ENCODE measurements around the gene SIRT3.
"Not testable (repeated sequence)": the region's sequence is repeated elsewhere in the genome, so short reads cannot be mapped to it uniquely, and the experiment has no call there.

The SIRT3 gene

DNA sequence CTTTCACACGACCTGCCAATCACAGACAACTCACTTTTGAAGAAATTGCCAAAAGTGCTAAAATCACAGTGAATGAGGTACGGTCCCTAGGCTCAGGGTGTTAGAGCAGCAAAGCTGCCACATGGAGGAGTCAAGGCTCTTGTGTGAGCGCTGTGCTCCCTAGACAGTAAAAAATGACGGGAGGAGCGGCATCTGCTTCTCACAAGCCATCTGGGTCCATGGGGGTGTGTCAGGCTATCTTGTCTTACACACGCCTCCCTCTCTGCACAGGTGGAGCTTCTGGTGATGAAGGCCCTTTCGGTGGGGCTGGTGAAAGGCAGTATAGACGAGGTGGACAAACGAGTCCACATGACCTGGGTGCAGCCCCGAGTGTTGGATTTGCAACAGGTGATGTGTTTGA, 15.4 kb upstream of the SIRT3 start:
- Histone ChIP-seq H3K4me3 (ENCODE audit: low read length) (no peak overlapping the region), H3K27me3 (ENCODE audit: control insufficient read depth, insufficient read depth, low read length) (no peaks in the 10 kb centered on the region), H3K9me3 (replicated peaks; ENCODE audit: low read length) (no peaks in the 10 kb centered on the region), H3K36me3 (ENCODE audit: insufficient read depth, low read length) (peaks cover 64% of the 10 kb centered on the region), H3K4me2 (ENCODE audit: low read length) (no peak overlapping the region), H3K4me1 (ENCODE audit: control insufficient read depth, insufficient read depth, low read length) (no peaks in the 10 kb centered on the region), H3K9ac (ENCODE audit: low read depth, low read length) (no peak overlapping the region)

DNA sequence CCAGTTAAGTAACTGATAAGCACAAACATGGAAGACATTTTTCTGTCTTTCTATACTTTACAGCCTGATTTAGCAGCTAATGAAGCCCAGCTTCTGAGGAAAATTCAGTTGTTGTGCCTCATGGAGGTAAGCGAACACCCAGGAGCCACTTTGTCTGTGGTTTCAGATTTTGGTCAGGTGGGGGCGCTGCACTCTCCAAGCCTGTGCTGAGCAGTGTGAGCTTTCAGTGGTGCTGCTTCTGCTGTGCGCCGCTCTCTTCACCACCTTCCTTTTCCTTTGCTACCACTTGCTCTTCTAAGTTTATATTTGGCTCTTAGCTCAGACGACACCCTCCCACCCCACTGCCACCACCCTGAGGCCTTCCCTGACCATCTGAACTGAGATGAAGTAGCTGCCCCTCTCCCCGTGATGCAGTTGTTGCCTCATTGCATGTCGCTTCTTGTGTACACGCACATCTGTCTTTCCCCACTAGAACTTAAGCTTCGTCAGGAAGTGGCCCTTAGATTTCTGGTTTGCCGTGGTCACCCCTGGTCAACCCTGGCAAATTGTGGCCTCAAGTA, 14.7 kb upstream of the SIRT3 start:
- Histone ChIP-seq H3K4me1 (ENCODE audit: control insufficient read depth, insufficient read depth, low read length) (no peaks in the 10 kb centered on the region), H3K27me3 (ENCODE audit: control insufficient read depth, insufficient read depth, low read length) (no peaks in the 10 kb centered on the region), H3K4me3 (ENCODE audit: low read length) (no peak overlapping the region), H3K4me2 (ENCODE audit: low read length) (no peak overlapping the region), H3K36me3 (ENCODE audit: insufficient read depth, low read length) (peaks cover 71% of the 10 kb centered on the region), H3K9me3 (replicated peaks; ENCODE audit: low read length) (no peaks in the 10 kb centered on the region), H3K9ac (ENCODE audit: low read depth, low read length) (no peak overlapping the region)

DNA sequence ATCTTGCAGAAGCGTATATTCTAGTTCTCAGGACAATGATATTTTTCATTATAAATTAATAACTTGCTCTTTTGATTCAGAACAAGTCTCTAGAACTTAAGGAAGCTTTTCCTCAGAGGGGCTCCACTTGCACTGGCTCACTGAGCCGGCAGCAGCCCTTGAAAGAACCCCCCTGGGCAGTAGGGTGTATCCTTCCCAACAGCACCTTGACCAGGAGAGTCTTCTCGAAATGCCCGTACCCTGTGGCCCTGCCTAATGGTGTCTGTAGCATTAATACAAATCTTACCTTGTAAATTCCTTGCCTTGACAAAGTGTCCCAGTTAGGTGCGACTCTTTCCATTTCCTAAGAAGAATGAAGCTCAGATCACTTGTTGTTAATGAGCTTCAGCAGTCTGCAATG, 14.1 kb upstream of the SIRT3 start:
- Histone ChIP-seq H3K36me3 (ENCODE audit: insufficient read depth, low read length) (peaks cover 76% of the 10 kb centered on the region), H3K27me3 (ENCODE audit: control insufficient read depth, insufficient read depth, low read length) (no peaks in the 10 kb centered on the region), H3K4me1 (ENCODE audit: control insufficient read depth, insufficient read depth, low read length) (no peaks in the 10 kb centered on the region), H3K9ac (ENCODE audit: low read depth, low read length) (no peak overlapping the region), H3K4me3 (ENCODE audit: low read length) (no peak overlapping the region), H3K9me3 (replicated peaks; ENCODE audit: low read length) (no peaks in the 10 kb centered on the region), H3K4me2 (ENCODE audit: low read length) (no peak overlapping the region)

DNA sequence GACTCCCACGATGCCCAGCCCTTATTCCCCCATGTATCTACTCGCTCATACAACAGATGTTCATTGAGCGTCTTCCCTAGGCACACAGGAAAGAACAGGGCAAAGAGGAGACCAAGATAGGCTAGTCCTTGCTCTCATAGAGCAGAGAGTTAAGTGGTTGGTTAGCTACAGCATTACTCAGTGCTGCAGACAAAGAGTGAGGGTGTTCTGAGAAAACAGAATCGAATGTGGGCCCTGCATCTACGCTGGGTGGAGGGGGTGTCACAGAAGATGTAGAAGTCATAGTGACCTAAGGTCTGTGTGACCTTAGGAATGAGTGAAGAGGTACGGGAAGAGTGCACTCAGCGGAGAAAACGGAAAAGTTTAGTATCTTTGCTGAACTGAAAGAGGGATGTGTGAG, 12.9 kb upstream of the SIRT3 start:
- Histone ChIP-seq H3K9me3 (replicated peaks; ENCODE audit: low read length) (no peaks in the 10 kb centered on the region), H3K4me3 (ENCODE audit: low read length) (no peak overlapping the region), H3K36me3 (ENCODE audit: insufficient read depth, low read length) (peaks cover 85% of the 10 kb centered on the region), H3K4me1 (ENCODE audit: control insufficient read depth, insufficient read depth, low read length) (no peaks in the 10 kb centered on the region), H3K9ac (ENCODE audit: low read depth, low read length) (no peak overlapping the region), H3K4me2 (ENCODE audit: low read length) (no peak overlapping the region), H3K27me3 (ENCODE audit: control insufficient read depth, insufficient read depth, low read length) (no peaks in the 10 kb centered on the region)

DNA sequence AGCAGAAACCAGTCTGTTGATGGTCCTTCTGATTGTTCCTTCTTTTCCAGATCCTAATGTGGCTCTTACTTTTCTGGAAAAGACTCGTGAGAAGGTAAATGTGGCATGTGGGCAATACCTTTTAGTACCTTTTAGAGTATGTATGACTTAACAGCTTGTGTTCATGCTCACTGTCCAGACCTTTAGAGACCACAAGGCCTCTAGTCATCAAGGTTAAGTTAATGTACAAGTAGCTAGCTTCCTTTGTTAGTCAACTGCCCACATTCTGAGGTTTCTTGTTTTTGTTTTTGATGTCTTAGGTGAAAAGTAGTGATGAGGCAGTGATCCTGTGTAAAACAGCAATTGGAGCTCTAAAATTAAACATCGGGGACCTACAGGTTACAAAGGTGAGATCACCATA, 8.2 kb upstream of the SIRT3 start:
- no peak overlapping the region for H3K4me3 ChIP-seq (ENCODE audit: low read length)
- no peaks in the 10 kb centered on the region for H3K4me1 ChIP-seq (ENCODE audit: control insufficient read depth, insufficient read depth, low read length)
- no peaks in the 10 kb centered on the region for H3K27me3 ChIP-seq (ENCODE audit: control insufficient read depth, insufficient read depth, low read length)
- H3K9ac ChIP-seq (ENCODE audit: low read depth, low read length): no peak overlapping the region
- peaks cover 77% of the 10 kb centered on the region for H3K36me3 ChIP-seq (ENCODE audit: insufficient read depth, low read length)
- no peaks in the 10 kb centered on the region for H3K9me3 ChIP-seq (replicated peaks; ENCODE audit: low read length)
- H3K4me2 ChIP-seq (ENCODE audit: low read length): no peak overlapping the region

DNA sequence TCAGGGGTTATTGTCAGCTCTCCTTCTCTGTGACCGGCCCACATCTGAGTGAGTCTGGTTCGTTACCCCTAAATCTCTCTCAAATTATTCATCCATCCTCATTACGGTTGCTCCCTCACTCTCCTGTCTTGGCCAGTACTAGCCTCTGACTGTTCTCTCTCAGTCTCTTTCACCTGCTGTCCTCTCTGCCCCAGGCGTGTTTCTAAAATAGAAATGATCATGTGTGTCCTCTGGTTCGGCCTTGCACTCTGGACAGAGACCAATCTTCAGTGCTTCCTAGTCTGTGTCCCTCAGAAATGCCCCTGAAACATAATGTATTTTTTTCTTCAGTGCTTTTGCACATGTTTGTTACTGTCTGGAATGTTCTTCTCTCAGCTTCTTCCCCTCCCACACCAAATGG, 5.5 kb upstream of the SIRT3 start:
- H3K4me3 ChIP-seq (ENCODE audit: low read length): no peak overlapping the region
- no peaks in the 10 kb centered on the region for H3K27me3 ChIP-seq (ENCODE audit: control insufficient read depth, insufficient read depth, low read length)
- H3K4me2 ChIP-seq (ENCODE audit: low read length): no peak overlapping the region
- H3K36me3 ChIP-seq (ENCODE audit: insufficient read depth, low read length): peaks cover 59% of the 10 kb centered on the region
- no peaks in the 10 kb centered on the region for H3K9me3 ChIP-seq (replicated peaks; ENCODE audit: low read length)
- peaks cover 8% of the 10 kb centered on the region for H3K4me1 ChIP-seq (ENCODE audit: control insufficient read depth, insufficient read depth, low read length)
- no peak overlapping the region for H3K9ac ChIP-seq (ENCODE audit: low read depth, low read length)

DNA sequence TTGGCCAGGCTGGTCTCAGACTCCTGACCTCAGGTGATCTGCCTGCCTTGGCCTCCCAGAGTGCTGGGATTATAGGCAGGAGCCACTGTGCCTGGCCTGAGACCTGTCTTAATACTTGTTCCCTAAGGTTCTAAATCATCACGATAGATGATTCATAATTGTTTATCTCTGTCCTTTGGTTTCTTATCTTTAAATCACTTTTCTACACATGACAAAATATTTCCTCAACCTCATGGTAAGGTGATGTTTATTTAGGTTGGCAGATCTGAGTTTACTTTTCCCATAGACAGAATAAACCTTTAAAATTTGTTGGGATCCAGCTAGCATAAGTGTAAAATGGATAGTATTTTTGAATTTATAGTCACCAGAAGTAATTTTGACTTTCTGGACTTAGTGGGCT, 4.2 kb upstream of the SIRT3 start:
- Histone ChIP-seq H3K4me1 (ENCODE audit: control insufficient read depth, insufficient read depth, low read length) (peaks cover 12% of the 10 kb centered on the region), H3K4me2 (ENCODE audit: low read length) (no peak overlapping the region), H3K27me3 (ENCODE audit: control insufficient read depth, insufficient read depth, low read length) (no peaks in the 10 kb centered on the region), H3K36me3 (ENCODE audit: insufficient read depth, low read length) (peaks cover 47% of the 10 kb centered on the region), H3K9me3 (replicated peaks; ENCODE audit: low read length) (no peaks in the 10 kb centered on the region), H3K4me3 (ENCODE audit: low read length) (no peak overlapping the region), H3K9ac (ENCODE audit: low read depth, low read length) (no peak overlapping the region)

DNA sequence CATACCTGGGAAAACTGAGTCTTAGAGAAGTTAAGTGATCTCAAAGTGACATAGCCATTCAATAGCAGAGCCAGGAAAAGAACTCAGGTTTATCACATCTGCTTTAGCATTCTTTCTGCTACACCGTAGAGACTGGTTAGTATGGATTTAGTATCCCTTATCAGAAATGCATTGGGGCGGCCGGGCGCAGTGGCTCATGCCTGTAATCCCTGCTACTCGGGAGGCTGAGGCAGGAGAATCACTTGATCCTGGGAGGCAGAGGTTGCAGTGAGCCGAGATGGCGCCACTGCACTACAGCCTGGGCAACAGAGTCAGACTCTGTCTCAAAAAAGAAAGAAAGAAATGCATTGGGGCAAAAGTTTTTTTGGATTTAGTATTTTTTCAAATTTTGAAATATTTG, 2.2 kb upstream of the SIRT3 start:
- H3K27me3 ChIP-seq (ENCODE audit: control insufficient read depth, insufficient read depth, low read length); H3K4me3 ChIP-seq (ENCODE audit: low read length); H3K9me3 ChIP-seq (replicated peaks; ENCODE audit: low read length): not testable (repeated sequence)
- peaks cover 15% of the 10 kb centered on the region for H3K4me1 ChIP-seq (ENCODE audit: control insufficient read depth, insufficient read depth, low read length)
- peak overlapping the region; percentile 99 for H3K4me2 ChIP-seq (ENCODE audit: low read length)
- H3K36me3 ChIP-seq (ENCODE audit: insufficient read depth, low read length): peaks cover 30% of the 10 kb centered on the region
- H3K9ac ChIP-seq (ENCODE audit: low read depth, low read length): peak overlapping the region; percentile 96

DNA sequence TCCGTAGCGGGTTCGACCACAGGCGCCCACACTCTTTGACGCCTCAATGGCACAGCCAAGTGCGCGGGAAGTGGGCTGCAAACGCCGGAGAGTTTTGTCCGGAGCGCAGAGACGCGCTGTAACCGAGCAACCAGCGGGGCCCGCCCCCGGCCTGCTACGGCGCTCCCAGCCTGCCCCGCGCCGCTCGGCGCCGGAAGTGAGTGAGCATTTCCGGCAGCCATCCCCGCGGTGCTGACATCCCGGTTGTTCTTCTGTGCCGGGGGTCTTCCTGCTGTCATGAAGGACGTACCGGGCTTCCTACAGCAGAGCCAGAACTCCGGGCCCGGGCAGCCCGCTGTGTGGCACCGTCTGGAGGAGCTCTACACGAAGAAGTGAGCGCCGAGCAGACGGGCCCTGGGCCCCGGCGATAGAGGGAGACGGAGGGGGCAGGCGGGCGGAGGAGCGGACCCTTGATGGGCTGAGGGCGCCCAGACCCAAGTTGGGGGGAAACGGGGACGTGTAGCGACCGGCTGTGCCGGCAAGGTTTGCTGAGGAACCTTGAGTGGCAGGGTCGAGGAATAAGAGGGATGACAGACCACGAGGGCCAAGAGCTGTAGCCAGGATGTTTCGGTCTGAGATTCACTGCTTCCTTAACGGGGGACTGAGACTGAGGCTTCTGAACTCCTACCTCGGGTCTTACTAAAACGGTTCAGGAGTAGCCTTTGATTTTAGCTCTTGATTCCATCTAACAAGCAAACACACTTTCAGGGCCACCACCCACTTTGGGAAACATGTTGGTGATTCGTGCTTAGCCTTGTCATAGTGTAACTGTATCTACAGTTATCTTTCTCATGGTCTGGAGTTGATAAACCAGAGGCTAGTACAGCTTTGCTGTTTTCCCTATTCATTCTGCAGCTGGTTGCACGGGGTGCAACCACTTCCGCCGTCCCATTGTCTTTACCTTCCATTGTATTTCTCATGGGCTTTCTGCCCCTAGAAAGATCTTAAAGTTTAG, 929 bp upstream of the SIRT3 start, which contains the start of gene PSMD13:
PSMD13 (plus strand) TSS at position 203 of the 994 bp plus-strand sequence; CDS start at position 277, 74 bp downstream.
- Histone ChIP-seq H3K4me1 (ENCODE audit: control insufficient read depth, insufficient read depth, low read length) (peaks cover 15% of the 10 kb centered on the region), H3K36me3 (ENCODE audit: insufficient read depth, low read length) (peaks cover 24% of the 10 kb centered on the region), H3K27me3 (ENCODE audit: control insufficient read depth, insufficient read depth, low read length) (no peaks in the 10 kb centered on the region), H3K9me3 (replicated peaks; ENCODE audit: low read length) (no peaks in the 10 kb centered on the region), H3K4me2 (ENCODE audit: low read length) (peak within 1 kb of the TSS; percentile 99), H3K4me3 (ENCODE audit: low read length) (peak within 1 kb of the TSS; percentile 89), H3K9ac (ENCODE audit: low read depth, low read length) (peak within 1 kb of the TSS; percentile 96)

DNA sequence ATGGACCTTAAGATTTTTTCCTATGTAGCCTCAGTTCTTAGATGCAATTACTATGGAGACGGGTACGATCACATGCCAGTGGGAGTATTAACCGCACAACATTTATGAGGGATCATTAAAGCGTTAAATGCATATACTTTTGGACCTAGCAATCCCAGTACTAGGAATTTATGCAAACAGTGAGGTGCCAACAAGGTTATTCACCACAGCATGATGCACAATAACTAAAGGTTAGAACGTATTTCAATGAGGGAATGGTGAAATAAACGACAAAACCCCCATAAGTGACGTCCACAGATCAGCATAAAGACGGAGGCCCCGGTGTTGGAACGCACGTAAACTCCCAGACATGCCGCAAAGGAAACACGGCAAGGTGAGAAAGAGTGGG, 539 bp downstream of the SIRT3 start:
- Histone ChIP-seq H3K4me1 (ENCODE audit: control insufficient read depth, insufficient read depth, low read length) (peaks cover 15% of the 10 kb centered on the region), H3K4me3 (ENCODE audit: low read length) (peak overlapping the region; percentile 84), H3K9me3 (replicated peaks; ENCODE audit: low read length) (no peaks in the 10 kb centered on the region), H3K4me2 (ENCODE audit: low read length) (peak overlapping the region; percentile 95), H3K27me3 (ENCODE audit: control insufficient read depth, insufficient read depth, low read length) (no peaks in the 10 kb centered on the region), H3K9ac (ENCODE audit: low read depth, low read length) (peak overlapping the region; percentile 85), H3K36me3 (ENCODE audit: insufficient read depth, low read length) (peaks cover 13% of the 10 kb centered on the region)

DNA sequence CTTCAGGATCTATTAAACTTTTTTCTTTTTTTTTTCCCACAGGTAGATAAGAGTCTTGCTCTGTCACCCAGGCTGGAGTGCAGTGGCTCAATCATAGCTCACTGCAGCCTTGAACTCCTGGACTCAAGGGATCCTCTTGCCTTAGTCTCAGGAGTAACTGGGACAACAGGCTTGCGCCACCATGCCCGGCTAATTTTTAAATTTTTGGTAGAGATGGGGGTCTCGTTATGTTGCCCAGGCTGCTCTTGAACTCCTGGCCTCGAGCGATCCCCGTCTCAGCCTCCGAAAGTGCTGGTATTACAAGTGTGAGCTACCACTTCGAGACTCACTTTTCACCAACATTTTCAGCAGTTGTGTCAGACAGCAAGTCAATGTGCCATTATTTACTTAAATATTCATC, 962 bp downstream of the SIRT3 start:
- Histone ChIP-seq H3K9me3 (replicated peaks; ENCODE audit: low read length) (no peaks in the 10 kb centered on the region), H3K9ac (ENCODE audit: low read depth, low read length) (peak overlapping the region; percentile 85), H3K4me2 (ENCODE audit: low read length) (peak overlapping the region; percentile 95), H3K27me3 (ENCODE audit: control insufficient read depth, insufficient read depth, low read length) (no peaks in the 10 kb centered on the region), H3K4me3 (ENCODE audit: low read length) (peak overlapping the region; percentile 84), H3K4me1 (ENCODE audit: control insufficient read depth, insufficient read depth, low read length) (peaks cover 15% of the 10 kb centered on the region), H3K36me3 (ENCODE audit: insufficient read depth, low read length) (peaks cover 10% of the 10 kb centered on the region)
